HG03558 (cell line): ENCODE measurements around the gene FHIP1B.

Source experiments
- ATAC-seq: cut with Tn5 transposase; IDR thresholded peaks from one replicate; pipeline ENCODE4 v1.9.1; 2021; ENCODE audit warnings: moderate number of reproducible peaks; ENCODE audit not compliant: unreplicated experiment; ENCODE audit errors: extremely low read depth

Gene FHIP1B

DNA sequence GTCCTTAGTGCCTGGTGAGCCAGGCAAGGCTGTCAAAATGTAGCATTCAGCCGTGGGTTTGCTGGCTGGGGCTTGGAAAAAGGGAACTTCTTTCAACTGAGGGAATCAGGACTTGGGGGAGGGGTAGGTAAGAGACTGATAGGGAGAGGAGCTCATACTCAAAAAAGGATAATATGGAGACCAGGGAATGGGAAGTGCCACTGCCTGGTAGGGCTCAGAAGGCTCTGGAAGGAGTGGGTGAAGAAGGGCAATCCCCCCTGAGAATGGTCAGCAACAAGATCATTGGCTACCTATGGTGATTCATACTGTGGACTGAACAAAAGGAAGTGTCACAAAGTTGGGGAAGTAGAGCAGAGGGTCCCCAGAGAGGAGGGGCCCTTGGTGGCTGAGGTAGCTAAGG lies 6.3 kb upstream of the FHIP1B start:
- ATAC-seq = no peak

DNA sequence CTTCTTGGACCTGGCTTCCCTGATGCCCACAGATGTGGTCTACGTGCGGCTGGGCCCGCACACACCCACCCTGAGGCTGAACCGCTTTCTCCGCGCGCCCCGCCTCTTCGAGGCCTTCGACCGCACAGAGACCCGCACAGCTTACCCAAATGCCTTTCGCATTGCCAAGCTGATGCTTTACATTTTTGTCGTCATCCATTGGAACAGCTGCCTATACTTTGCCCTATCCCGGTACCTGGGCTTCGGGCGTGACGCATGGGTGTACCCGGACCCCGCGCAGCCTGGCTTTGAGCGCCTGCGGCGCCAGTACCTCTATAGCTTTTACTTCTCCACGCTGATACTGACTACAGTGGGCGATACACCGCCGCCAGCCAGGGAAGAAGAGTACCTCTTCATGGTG lies 5.7 kb upstream of the FHIP1B start:
- no peak for ATAC-seq

DNA sequence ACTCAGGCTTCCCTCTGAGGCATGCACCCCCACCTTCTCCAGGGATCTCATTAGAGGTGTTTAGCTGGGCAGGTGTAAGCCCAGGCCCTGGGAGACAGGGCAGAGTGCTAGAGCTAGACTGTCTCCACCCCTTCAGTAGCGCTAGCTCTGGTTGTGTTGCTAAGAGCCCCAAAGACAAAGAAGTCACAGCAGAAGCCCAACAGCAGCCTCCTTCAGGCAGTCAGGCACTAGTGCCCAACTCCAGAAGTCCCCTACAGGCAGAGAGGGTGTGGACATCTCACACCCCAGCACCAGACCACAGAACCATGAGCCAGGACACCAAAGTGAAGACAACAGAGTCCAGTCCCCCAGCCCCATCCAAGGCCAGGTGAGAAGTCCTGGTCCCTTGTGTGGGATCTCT lies 4.5 kb upstream of the FHIP1B start, which contains the start of gene CNGA4:
TSS of gene CNGA4 (plus strand) at position 188 of the 400 bp plus-strand sequence. CDS start at position 306, 118 bp downstream.
- no peak for ATAC-seq

DNA sequence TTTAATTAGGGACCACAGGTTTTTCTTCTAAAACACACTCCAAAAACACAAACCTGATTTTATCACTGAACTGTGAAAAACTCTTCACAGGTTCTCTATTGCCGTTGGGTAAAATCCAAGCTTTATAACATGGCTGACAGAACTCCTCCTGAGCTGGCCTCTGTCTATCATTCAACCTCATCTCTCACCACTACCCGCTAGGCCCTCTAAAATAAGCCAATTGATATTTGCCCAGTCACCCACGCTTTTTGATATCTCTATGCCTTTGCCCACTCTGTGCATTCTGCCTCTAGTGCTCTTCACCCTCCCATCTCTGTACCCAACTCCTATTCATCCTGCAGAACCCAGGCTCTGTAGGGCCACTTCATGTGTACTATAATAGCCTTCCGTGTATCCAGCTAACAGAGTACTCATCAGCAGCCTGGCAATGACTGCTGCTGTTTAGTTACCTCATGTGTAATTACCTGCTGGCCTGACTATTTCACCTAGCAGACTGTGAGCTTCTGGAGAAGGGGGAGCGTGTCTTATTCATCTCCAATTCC lies 3.4 kb upstream of the FHIP1B start:
- no peak for ATAC-seq

DNA sequence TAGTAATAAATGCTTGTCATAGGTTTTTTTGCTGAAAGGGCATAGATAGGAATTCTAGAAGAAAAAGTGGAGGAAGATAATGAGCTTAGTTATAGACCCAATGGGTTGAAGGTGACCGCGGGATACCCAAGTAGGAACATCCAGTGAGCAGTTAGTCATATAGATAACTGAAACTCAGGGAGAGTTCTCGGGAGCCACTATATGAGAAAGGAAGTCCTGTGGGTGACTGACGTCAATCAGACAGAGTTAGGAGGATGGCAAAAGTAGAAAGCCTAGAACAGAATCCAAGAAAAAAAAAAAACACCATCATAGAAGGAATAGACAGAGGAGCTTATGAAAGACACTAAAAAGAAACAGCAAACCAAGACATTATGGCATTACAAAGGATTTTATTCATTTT lies 2.8 kb upstream of the FHIP1B start:
- no peak for ATAC-seq

DNA sequence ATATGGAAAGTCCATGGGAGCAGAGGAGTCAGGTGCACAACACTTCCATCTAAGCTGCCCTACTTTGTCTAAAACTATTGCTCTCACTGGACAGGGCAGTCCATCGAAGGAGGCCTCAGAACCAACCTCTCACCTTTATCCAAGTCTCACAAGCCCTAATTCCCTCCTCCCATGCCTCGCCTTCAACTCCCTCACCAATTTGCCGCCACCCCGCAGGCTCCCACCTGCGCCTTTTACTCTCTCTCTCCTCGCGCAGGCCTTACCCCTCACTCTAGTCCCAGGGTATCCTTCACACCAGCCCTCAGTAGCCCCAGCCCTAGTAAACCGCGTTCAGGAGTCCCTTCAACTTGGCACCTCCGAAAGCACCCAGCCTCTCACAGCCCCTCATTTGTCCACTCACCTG lies 451 bp downstream of the FHIP1B start:
- ATAC-seq = no peak

DNA sequence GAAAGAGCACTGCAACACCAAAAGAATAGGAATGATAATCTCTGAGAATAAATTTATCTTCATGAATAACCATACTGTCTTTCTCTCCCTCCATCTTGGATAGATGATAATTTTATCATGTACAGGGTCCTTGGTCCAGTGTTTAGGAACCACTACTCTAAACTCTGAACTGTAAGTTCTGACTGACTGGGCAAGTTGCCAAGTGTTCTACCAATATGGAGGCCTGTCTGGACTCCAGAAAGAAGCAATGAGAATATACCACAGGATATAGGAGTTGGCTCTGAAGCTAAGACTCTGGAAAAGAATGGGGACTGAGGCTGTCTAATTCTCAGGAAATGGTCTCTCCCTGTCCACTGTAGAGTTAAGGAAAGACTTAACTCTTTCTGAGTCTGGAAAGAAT lies 1.5 kb downstream of the FHIP1B start:
- ATAC-seq = no peak

DNA sequence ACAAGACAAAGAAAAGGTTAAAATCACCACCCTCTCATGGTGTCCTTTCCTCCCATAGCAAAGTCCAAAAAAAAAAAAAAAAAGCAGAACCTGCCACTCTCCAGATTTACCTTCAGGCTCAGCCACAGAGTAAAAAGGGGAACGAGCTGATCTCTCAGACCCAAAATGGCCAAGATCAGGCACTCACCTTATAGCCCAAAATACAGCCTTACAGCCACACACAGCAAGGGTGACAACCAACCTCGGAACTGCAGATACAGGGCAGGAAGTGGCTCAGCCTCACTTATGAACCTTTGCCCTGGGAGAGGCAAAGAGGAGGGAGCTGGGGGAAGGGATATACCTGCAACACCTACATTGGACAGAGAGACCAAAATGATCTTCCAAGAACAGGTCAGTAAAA lies 4.5 kb downstream of the FHIP1B start:
- ATAC-seq = no peak

DNA sequence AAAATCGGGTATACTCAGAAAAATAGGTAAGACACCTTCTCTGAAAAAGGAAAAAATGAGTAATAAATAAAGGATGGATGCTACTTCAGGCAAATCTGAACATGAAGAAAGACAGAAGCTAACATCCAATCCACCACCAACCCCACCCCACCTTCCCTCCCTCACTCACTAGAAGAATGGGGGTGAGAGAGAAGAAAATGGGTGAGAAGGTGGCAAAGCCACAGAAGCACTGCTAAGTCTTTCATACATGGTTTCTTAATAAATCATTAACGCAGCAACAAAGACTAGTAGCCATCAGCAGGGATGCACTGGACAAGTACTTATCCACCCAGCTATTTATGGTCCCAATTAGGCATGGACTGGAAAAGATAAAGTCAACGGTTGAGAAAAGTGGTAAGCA lies 5.9 kb downstream of the FHIP1B start:
- no peak for ATAC-seq

DNA sequence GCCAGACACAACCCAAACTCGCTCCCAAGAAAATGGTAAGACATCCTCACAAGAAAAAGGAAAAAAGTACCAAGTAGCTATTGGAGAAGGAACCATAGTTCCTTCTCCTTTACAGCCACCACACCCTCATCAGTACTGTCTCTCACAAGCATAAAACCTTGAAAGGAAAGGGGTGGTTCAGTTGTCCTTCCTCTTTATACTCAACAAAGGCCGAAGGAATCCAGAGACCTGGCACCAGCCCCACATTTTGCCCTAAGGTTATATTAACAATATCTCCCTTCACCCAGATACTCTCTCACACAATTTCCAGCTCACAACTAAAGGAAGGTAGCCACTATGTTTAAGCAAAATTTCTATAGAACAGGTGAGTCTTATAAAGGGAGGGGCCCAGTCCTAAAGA lies 8.5 kb downstream of the FHIP1B start:
- ATAC-seq = no peak

DNA sequence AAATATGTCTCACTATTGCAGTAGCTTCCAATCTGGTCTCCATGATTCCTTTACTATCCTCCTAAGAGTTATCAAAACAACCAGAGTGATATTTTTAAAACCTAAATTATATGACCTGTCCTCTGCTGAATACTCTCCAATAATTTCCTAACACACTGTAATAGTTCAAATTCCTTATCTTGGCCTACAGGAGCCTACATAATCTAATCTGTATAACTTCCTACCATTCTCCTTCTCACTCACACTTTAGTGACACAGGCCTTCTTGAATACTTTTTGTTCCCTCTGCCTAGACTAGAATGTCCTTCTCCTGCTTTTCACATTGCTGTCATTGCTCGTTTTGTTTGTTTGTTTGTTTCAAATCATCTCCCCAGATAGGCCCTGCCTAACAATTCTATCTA lies 9.4 kb downstream of the FHIP1B start:
- ATAC-seq = no peak

DNA sequence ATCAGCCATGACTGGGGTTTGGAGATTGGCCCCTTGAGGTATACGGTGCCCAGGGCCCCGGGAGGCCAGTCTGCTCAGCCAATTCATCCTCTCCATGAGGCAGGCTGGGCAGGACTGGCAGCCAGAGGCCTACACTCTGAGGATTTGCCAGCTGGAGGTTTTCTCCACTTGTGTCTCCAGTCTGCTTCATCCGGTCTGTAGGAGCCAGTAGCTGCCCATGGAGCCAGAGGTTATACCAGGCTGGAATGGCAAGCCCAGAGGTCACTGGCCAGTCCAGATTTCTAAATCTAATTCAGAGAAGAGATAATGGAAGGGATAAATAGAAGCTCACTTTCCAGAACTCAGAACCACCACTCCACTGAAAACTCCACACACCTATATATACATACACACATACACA lies 10.0 kb downstream of the FHIP1B start:
- ATAC-seq = no peak

DNA sequence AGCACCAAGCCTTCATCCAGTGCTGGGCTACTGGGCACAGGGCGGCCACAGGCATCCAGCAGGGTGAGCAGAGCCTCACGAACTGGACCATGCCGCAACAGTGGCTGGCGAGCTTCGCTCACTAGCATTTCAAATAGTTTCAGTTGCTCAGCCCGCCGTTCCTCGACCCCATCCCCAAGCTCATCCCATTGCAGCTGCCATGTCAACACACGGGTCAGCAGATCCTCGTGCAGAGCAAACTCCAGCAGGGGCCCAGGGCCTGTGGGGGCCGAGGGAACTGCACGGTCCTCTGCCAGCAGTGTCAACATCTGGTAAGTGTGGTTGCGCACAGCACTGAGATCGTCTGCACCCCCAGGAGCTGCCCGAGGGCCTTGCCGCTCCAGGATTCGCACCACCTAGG lies 10.6 kb downstream of the FHIP1B start:
- ATAC-seq = no peak

DNA sequence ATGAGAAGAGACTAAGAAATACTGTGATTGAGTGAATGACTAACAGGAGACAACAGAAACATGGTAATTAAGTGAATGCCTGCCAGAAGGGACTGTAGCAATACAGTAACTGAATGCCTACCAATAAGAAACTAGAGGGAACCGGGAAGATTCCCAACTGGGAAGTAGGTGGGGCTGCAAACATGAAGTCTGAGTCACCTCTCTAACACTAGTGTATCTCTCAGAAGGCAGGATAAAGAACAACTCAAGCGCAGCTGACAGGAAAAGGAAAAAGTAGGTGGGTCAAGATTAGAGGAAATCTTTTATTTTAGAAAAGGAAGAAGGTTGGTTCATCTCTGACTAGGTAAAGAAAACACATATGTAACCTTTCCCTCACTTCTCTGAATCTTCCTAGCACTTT lies 15.1 kb downstream of the FHIP1B start:
- ATAC-seq = no peak

DNA sequence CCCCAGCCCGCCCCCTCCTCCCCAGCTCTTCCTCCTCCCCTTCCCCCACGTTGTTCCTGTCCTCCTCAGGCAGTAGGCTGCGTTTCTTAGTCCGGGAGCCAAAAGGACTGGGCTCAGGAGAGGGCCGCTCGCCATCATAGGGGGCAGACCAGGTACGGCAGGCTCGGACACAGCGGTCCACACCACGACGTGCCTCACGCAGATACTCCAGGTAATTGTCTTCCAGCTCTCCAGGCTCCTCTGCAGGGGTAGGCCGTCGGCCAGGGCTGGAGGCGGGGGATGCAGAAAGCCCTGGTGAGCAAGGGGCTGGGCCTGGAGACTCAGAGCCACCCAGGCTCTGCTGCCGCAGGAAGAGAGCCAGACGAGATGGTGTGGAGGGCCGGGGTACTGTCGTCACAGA lies 16.7 kb downstream of the FHIP1B start:
- no peak for ATAC-seq

DNA sequence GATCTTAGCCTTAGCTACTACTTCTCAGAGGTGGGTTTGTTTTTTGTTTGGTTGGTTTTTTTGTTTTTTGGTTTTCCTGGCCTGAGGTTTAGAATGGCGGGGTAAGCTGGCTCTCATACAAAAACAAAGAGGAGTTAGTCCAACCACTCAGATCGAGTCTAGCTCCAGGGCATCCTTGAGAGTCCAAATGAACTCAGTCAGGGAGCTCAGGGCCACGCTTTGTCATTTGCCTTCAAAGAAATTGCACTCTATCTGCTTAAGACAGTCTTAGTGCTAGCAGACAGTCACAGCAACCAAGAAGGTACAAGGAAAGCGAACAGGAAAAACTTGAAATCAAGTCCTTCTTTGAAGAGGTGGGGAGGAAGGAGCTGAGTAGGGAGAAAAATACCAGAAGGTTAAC lies 17.9 kb downstream of the FHIP1B start:
- no peak for ATAC-seq

DNA sequence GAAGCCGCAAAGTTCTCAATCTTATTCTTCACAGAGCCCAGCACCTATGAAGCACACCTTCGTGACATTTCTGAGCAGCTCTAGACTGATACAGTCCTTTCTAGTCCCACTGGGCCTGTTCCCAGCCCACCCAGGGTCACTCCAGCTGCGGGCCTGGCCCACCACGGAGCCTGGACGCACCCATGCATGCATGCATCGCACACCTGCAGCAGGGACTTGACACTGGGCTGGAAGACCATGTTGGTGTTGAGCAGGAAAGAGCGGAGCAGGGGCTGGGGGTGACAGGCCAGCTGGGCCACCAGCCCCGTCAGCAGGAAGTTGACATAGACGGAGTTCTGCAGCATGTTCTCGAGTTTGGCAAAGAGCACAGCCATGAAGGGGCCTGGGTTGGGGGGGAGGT lies 19.9 kb downstream of the FHIP1B start:
- no peak for ATAC-seq

DNA sequence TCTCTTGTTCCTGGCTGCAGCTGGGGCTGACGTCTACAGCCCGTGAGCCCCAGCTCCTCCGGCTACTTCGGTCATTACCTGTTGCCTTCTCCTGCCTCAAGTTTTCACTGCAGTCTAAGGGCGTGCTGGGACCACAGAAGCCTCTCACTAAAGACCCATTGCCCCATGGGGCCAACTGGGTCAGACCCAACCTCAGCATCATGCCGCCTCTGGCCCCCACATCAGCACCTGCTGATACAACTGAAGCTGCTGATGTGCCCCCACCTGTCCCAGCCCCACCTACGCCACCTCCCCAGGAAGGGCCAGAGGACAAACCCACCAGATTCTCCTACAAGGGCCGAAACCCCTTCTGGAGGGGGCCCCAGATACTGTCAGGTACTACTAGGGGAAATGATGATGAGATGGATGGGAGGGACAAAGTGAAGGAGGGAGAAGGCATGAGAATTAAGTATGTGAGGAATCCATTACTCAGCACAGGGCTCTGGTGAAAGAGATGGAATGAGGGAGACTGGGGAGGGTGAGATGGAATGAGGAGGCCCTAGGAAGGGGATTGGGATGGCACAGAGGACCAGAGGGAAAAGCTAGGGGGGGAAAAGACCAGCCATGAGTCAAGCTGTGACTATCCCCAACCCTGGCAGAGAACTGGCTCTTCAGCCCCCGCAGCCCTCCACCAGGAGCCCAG lies 24.0 kb downstream of the FHIP1B start:
- ATAC-seq = no peak

DNA sequence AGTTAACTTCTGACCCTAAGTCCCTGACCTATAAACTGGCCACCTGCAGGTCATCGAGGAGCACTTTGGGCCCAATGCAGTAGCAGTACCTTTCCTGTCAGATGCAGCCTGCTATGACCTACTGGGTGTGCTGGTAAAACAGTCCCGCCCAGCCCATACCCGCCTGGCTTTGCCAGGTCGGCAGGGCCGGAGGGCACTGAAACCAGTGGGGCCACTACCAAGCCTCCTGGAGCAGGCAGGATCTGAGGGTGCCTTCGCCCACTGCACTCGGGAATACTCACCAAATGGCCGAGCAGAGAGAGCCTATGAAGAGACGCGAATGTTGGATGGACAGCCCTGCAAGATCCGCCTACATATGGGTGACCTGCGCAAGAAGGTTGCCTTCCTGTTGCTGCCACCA lies 24.6 kb downstream of the FHIP1B start:
- ATAC-seq = no peak

DNA sequence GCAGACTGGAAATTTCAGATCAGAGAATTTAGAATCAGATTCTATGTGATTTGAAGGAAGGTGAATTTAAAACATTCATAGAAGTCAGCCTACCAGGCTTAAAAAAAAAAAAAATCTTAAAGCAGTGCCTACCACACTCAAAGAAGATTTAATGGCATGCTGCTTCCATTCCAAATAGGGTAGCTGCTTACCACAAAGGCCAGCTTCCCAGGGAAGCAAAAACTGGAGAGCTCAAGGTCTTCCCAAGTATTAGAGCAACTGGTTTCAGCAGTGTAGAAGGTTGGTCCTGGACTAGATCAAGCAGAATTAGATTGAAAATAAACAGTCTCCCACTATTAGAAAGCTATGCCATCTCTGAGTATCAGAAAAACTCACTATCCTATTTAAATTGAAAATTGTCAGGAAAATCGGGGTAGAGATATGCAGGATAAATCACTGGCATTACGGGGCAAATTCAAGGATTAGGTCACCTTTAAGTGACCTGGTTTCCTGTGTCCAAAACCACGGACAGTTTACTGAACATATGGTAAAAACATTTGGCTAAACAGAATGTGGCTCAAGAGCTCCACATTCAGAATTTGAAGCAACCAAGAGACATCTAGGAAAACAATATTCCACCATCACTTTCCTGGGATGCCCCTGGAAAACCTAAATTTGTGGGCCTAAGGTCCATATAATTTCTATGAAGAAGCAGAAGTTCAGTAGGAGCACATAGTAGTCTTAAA lies 27.8 kb downstream of the FHIP1B start:
- no peak for ATAC-seq

DNA sequence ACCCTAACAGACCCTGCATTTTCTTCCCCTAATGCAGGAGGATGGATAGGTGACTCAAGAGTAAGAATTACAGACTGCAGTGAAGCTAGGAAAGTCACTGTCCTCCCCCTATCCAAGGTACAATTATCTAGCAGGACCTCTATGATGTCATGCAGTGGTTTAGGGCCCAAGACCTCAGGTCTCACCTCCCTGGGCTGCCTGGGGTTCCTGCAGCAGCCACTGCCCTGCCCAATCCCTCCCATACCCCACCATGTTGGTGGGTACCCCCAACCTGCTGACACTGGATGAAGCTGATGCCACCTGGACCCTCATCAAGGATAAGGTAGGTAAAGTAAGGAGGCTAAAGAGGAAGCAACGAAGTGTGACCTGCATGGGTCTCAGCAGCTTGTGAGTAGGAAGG lies 29.1 kb downstream of the FHIP1B start, which contains the start of gene C11orf42:
TSS of gene C11orf42 (plus strand) at position 192 of the 400 bp plus-strand sequence. CDS start at position 251, 59 bp downstream.
- ATAC-seq = no peak

DNA sequence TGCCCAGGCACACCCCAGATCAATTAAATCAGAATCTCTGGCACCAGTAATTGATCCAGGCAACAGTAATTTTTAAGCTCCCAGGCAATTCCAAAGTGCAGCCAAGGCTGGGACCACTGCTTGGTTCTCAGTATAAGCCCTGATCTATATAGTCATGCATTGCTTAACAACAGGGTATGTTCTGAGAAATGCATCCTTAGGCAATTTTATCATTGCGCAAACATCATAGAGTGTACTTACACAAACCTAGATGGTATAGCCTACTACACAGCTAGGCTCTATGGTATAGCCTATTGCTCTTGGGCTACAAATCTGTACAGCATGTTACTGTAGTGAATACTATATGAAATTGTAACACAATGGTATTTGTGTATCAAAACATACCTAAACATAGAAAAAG lies 29.7 kb downstream of the FHIP1B start:
- no peak for ATAC-seq
